Natural killer cell (primary cell): Measurements from ENCODE around the gene CEP41. TPM values are rescaled to one million over a fixed set of nuclear protein-coding genes. Genes with fewer than 3 reads are reported as not detected.

Source experiments
- ATAC-seq, 3 donors: fragments of 150-1000 bp in 2 of 3; fragments of 200-7000 bp in 1 of 3; cut with Tn5 transposase; 1 replicate in 1 of 3; 2 replicates in 2 of 3; pipeline ENCODE4 v1.10.0; 2021; ENCODE audit warnings: mild to moderate bottlenecking in 2 of 3, moderate library complexity in 2 of 3
- DNase-seq, 2 donors: peaks; one replicate each; pipeline versions ENCODE4 v3.0.0 to v3.0.0-alpha.2; 2013 to 2021; ENCODE audit warnings: mixed read lengths in 1 of 2
- H3K27ac ChIP-seq: one replicate; pipeline ENCODE4 v1.5.1; 2013; ENCODE audit warnings: mild to moderate bottlenecking, low read length
- H3K27me3 ChIP-seq: one replicate; pipeline ENCODE4 v1.6.1; 2013; ENCODE audit warnings: low read length; ENCODE audit not compliant: control insufficient read depth, insufficient read depth
- H3K36me3 ChIP-seq: one replicate; pipeline ENCODE4 v1.6.1; 2013; ENCODE audit warnings: low read length; ENCODE audit not compliant: control insufficient read depth, insufficient read depth
- H3K4me1 ChIP-seq: one replicate; pipeline ENCODE4 v1.6.1; 2013; ENCODE audit warnings: low read length; ENCODE audit not compliant: control insufficient read depth, insufficient read depth
- H3K4me3 ChIP-seq: one replicate; pipeline ENCODE4 v1.5.1; 2013; ENCODE audit warnings: low read length
- H3K9me3 ChIP-seq: one replicate; pipeline ENCODE4 v1.6.1; 2013; ENCODE audit warnings: low read length; ENCODE audit not compliant: control insufficient read depth, insufficient read depth
- H3K27ac Mint-ChIP-seq, 2 donors: one replicate each; pipeline ENCODE4 v1.8.0; 2022; ENCODE audit warnings: mild to moderate bottlenecking in 2 of 2, mixed read lengths in 2 of 2, moderate library complexity in 1 of 2
- H3K27me3 Mint-ChIP-seq, 2 donors: one replicate each; pipeline ENCODE4 v1.8.0; 2022; ENCODE audit warnings: low read depth in 2 of 2, mixed read lengths in 2 of 2
- H3K36me3 Mint-ChIP-seq: one replicate; pipeline ENCODE4 v1.8.0; 2022; ENCODE audit warnings: mixed read lengths
- H3K4me1 Mint-ChIP-seq, 2 donors: one replicate each; pipeline ENCODE4 v1.8.0; 2022; ENCODE audit warnings: mixed read lengths in 2 of 2
- H3K4me3 Mint-ChIP-seq: one replicate; pipeline ENCODE4 v1.8.0; 2022; ENCODE audit warnings: mild to moderate bottlenecking, moderate library complexity, mixed read lengths
- H3K9me3 Mint-ChIP-seq, 2 donors: one replicate each; pipeline ENCODE4 v1.8.0; 2022; ENCODE audit warnings: mixed read lengths in 2 of 2
- WGBS: methylation state at CpG from one replicate; pipeline ENCODE4 v1.1.7; 2013; ENCODE audit warnings: missing lambda C conversion rate; ENCODE audit not compliant: insufficient coverage; 5-methylcytosine and 5-hydroxymethylcytosine counted together
- intact Hi-C: fragments of 100-400 bp; cut with micrococcal nuclease; formaldehyde crosslinking; loops from one replicate; pipeline ENCODE4 v1.14.2; 2022
- total RNA-seq, 4 donors: library from RNA; stranded (reverse); fragments of 120-200 nt in 1 of 4; gene quantifications; one replicate each; pipeline versions ENCODE4 v1.2.3 to v1.2.4, GENCODE V29; 2013 to 2022
- TF ChIP-seq, protein P1 (sequence below): fragments of 200-600 bp; IDR thresholded peaks from one replicate; pipeline ENCODE4 v1.8.0; 2022; ENCODE audit warnings: antibody characterized with exemption

The CEP41 gene
- total RNA-seq, 3 donors from 2014 or later (not counting 1 experiment from before 2014, with no cell fraction given) = 8.7 to 14.2 (median 11.2) TPM

DNA sequence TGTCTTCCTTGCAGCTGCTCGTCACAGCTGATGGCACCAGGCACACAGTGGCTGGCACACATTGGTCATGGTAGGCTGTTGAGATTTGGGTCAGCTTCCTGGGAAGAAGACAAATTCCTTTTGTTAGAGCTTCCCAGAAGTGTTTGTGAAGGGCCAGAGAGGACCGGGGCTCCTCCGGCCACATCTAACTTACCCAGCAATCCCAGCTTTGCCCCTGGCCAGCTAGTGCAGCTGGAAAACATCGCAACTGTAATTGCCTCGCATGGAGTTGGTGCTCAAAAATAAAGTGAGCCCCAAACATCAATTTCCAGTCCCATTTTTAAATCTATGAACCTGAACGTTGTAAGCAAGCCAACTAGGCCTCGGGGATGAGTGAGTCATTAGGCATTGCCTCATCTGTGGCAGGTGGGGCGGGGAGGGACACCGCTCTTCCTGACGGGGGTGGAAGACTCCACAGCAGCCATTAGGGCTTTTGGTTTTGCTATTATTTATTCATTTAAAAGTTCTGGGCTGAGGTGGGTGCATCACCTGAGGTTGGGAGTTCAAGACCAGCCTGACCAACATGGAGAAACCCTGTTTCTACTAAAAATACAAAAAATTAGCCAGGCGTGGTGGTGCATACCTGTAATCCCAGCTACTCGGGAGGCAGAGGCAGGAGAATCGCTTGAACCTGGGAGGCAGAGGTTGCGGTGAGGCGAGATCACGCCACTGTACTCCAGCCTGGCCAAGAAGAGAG, 83.8 kb downstream of the CEP41 start:
- ATAC-seq (no peak), DNase-seq (no peak)
- WGBS = 83% methylated on average over 13 of the region's 16 CpGs
- Mint-ChIP-seq H3K4me3 (no peak overlapping the region), H3K4me1 (no peaks in the 10 kb centered on the region), H3K9me3 (peaks cover 0 to 7% of the 10 kb centered on the region in 2 donors), H3K27ac (no peak overlapping the region), H3K27me3 (peaks cover 0 to 4% of the 10 kb centered on the region in 2 donors), H3K36me3 (no peaks in the 10 kb centered on the region)
- intact Hi-C loops = loop anchor here (5.0 kb wide), 1 partner anchor 50 kb away; no protein-coding TSS in a partner anchor
- no peaks in the 10 kb centered on the region for H3K36me3 ChIP-seq
- H3K9me3 ChIP-seq = peaks cover 7% of the 10 kb centered on the region
- no peak overlapping the region for H3K4me3 ChIP-seq
- TF ChIP-seq, protein P1, sequence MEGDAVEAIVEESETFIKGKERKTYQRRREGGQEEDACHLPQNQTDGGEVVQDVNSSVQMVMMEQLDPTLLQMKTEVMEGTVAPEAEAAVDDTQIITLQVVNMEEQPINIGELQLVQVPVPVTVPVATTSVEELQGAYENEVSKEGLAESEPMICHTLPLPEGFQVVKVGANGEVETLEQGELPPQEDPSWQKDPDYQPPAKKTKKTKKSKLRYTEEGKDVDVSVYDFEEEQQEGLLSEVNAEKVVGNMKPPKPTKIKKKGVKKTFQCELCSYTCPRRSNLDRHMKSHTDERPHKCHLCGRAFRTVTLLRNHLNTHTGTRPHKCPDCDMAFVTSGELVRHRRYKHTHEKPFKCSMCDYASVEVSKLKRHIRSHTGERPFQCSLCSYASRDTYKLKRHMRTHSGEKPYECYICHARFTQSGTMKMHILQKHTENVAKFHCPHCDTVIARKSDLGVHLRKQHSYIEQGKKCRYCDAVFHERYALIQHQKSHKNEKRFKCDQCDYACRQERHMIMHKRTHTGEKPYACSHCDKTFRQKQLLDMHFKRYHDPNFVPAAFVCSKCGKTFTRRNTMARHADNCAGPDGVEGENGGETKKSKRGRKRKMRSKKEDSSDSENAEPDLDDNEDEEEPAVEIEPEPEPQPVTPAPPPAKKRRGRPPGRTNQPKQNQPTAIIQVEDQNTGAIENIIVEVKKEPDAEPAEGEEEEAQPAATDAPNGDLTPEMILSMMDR = no peak
- no peaks in the 10 kb centered on the region for H3K4me1 ChIP-seq
- H3K27me3 ChIP-seq = no peaks in the 10 kb centered on the region
- no peak overlapping the region for H3K27ac ChIP-seq

GRCh38 chr7:130356121-130356875, 84.5 kb downstream of the CEP41 start:
- TF ChIP-seq, protein P1 = no peak
- Mint-ChIP-seq H3K36me3 (no peaks in the 10 kb centered on the region), H3K27ac (no peak overlapping the region)

GRCh38 chr7:130353196-130353595, 87.6 kb downstream of the CEP41 start:
- Histone ChIP-seq H3K27me3 (no peaks in the 10 kb centered on the region), H3K4me1 (no peaks in the 10 kb centered on the region), H3K9me3 (no peaks in the 10 kb centered on the region), H3K36me3 (no peaks in the 10 kb centered on the region), H3K4me3 (no peak overlapping the region), H3K27ac (no peak overlapping the region)
- no peak overlapping the region for H3K4me3 Mint-ChIP-seq
- peaks cover 0 to 4% of the 10 kb centered on the region in 2 donors for H3K27me3 Mint-ChIP-seq
- TF ChIP-seq, protein P1 = no peak
- 93% methylated on average over 7 of the region's 7 CpGs for WGBS
- H3K36me3 Mint-ChIP-seq = no peaks in the 10 kb centered on the region
- intact Hi-C loops = no loop called here
- no peaks in the 10 kb centered on the region for H3K9me3 Mint-ChIP-seq
- DNase-seq (no peak), ATAC-seq (no peak)
- no peak overlapping the region for H3K27ac Mint-ChIP-seq
- no peaks in the 10 kb centered on the region for H3K4me1 Mint-ChIP-seq

More at GRCh38 chr7:130356121-130356875, 84.5 kb downstream of the CEP41 start:
- Mint-ChIP-seq H3K4me3 (no peak overlapping the region), H3K9me3 (peaks cover 0 to 7% of the 10 kb centered on the region in 2 donors), H3K4me1 (no peaks in the 10 kb centered on the region), H3K27me3 (peaks cover 0 to 4% of the 10 kb centered on the region in 2 donors)
- H3K27ac ChIP-seq = no peak overlapping the region
- H3K9me3 ChIP-seq = peaks cover 7% of the 10 kb centered on the region
- DNase-seq = no peak
- no peaks in the 10 kb centered on the region for H3K27me3 ChIP-seq
- ATAC-seq = no peak
- no peaks in the 10 kb centered on the region for H3K36me3 ChIP-seq
- intact Hi-C loops = loop anchor here (5.0 kb wide), 1 partner anchor 51 kb away; no protein-coding TSS in a partner anchor
- H3K4me3 ChIP-seq = no peak overlapping the region
- H3K4me1 ChIP-seq = no peaks in the 10 kb centered on the region
- 76% methylated on average over 9 of the region's 9 CpGs for WGBS
